ENCODE results near the gene AMPD3.

AMPD3 gene

GRCh38 chr11:10542776-10543175 lies 87.7 kb downstream of the AMPD3 start:
- H3K4me1 ChIP-seq (ENCODE audit: control insufficient read depth in 2 of 2, insufficient read depth in 2 of 2, low read length in 2 of 2) = peaks cover 7 to 13% of the 10 kb centered on the region in 2 donors
- H3K36me3 ChIP-seq (ENCODE audit: control insufficient read depth in 2 of 2, insufficient read depth in 2 of 2, low read length in 2 of 2) = no peaks in the 10 kb centered on the region
- H3K9me3 ChIP-seq (ENCODE audit: control insufficient read depth in 2 of 2, low read length in 2 of 2) = no peaks in the 10 kb centered on the region
- H3K27me3 ChIP-seq (ENCODE audit: control insufficient read depth in 2 of 2, insufficient read depth in 2 of 2, low read length in 2 of 2) = no peaks in the 10 kb centered on the region
- no peak overlapping the region for H3K9ac ChIP-seq (ENCODE audit: low read depth in 1 of 2, low read length in 2 of 2)
- H3K27ac ChIP-seq (ENCODE audit: low read depth in 2 of 2, low read length in 2 of 2) = no peak overlapping the region
- no peak overlapping the region for H3K4me3 ChIP-seq (ENCODE audit: low read length in 2 of 2)

DNA sequence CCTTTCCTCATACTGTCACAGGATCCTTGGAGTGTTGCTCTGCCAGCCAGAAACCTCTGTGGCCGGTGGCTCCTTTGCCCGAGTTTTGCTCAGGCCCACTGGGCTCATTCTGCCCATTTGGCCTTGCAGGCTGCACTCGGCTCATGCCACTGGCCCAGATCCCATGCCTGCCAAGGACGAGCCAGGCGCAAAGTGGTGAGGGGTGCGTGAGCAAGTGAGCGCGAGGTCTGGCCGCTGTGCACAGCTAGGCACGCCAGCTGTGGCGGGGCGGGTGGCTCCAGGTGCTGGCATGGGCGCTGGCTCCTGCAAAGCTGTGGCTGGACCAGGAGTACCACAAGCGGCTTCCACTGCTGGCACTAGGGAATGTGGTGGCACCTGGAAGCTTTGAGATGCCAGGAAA lies 88.7 kb downstream of the AMPD3 start:
- Histone ChIP-seq H3K27ac (ENCODE audit: low read depth in 2 of 2, low read length in 2 of 2) (no peak overlapping the region), H3K36me3 (ENCODE audit: control insufficient read depth in 2 of 2, insufficient read depth in 2 of 2, low read length in 2 of 2) (no peaks in the 10 kb centered on the region), H3K9ac (ENCODE audit: low read depth in 1 of 2, low read length in 2 of 2) (no peak overlapping the region), H3K9me3 (ENCODE audit: control insufficient read depth in 2 of 2, low read length in 2 of 2) (no peaks in the 10 kb centered on the region), H3K4me1 (ENCODE audit: control insufficient read depth in 2 of 2, insufficient read depth in 2 of 2, low read length in 2 of 2) (peaks cover 7 to 13% of the 10 kb centered on the region in 2 donors), H3K27me3 (ENCODE audit: control insufficient read depth in 2 of 2, insufficient read depth in 2 of 2, low read length in 2 of 2) (no peaks in the 10 kb centered on the region), H3K4me3 (ENCODE audit: low read length in 2 of 2) (no peak overlapping the region)

DNA sequence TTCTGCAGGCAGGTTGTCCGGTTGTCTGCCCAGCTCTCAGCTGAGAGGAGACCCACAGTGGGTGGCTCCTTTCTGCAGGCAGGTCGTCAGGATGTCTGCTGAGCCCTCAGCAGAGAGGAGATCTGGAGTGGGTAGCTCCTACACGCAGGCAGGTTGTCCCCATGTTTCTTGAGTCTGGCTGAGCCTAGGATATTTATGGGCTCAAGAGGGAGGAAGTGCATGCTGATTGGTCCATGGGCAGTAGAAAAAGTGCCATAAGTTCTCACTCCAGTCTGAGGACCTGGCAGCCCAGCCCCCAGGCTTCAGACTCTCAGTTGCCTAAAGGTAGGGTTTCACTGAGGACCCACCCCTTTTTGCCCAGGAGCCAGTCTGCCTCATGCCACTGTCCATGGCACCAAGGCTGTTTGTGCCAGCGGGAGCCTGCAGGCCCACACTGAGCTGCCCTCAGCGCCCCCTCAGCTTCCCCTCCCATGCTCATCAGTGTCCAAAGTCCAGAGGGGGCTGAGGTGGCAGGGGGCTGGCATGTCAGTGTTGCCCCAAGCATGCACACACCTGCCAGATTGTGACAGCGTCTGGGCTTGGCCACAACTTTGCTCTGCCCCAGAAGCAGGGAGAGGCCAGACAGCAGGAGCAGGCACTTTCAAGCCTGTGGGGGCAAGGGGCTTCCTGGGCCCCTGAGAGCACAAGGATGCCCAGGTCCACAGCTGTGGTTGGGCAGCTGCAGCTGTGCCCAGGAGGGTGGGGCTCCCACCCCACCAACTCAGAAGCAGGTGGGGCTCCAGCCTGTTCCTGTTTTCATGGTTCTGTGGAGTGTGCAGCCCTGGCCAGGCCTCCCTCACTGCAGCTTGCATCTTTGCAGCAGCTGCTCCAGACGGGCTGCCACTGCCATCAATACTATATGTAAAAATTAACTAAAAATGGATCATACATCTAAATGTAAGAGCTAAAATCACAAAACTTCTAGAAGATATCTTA lies 89.7 kb downstream of the AMPD3 start:
- no peak overlapping the region for H3K4me3 ChIP-seq (ENCODE audit: low read length in 2 of 2)
- peaks cover 6 to 11% of the 10 kb centered on the region in 2 donors for H3K4me1 ChIP-seq (ENCODE audit: control insufficient read depth in 2 of 2, insufficient read depth in 2 of 2, low read length in 2 of 2)
- H3K36me3 ChIP-seq (ENCODE audit: control insufficient read depth in 2 of 2, insufficient read depth in 2 of 2, low read length in 2 of 2) = no peaks in the 10 kb centered on the region
- H3K27ac ChIP-seq (ENCODE audit: low read depth in 2 of 2, low read length in 2 of 2) = no peak overlapping the region
- no peak overlapping the region for H3K9ac ChIP-seq (ENCODE audit: low read depth in 1 of 2, low read length in 2 of 2)
- H3K27me3 ChIP-seq (ENCODE audit: control insufficient read depth in 2 of 2, insufficient read depth in 2 of 2, low read length in 2 of 2) = no peaks in the 10 kb centered on the region
- no peaks in the 10 kb centered on the region for H3K9me3 ChIP-seq (ENCODE audit: control insufficient read depth in 2 of 2, low read length in 2 of 2)

DNA sequence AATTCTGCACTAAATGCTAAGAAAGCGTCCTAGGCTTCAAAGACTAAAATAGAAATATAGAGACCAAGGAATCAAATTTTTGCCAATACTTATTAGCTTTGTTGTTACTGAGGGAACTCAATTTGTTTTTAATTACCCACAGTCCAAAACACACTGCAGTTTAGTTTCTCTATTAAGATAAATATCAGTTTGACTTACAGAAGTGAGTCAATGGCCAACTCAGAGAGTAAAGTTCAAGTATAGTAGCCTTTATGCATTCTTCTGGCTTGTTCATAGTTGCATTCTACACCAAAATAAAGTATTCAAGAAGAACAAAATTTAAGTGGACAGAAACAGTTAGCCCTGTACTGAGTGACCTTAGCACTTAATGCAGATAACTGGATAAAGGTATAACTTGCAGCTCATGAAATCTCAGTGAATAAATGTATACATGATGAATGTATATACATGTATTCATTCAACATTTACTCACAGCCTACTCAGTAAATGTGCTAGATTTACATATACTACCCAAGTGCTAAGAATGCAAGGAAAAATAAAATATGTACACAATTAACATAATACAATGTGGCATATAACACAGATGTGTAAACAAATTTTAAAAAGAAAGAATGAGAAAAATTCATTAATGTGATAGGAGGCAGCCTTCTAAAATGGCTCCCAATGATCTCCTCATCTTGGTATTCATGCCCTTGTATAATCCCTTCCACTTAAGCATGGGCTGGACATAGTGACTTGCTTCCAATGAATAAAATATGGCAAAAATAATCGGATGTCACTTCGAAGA lies 95.6 kb downstream of the AMPD3 start:
- no peak overlapping the region for H3K9ac ChIP-seq (ENCODE audit: low read depth in 1 of 2, low read length in 2 of 2)
- H3K4me3 ChIP-seq (ENCODE audit: low read length in 2 of 2) = no peak overlapping the region
- no peaks in the 10 kb centered on the region for H3K4me1 ChIP-seq (ENCODE audit: control insufficient read depth in 2 of 2, insufficient read depth in 2 of 2, low read length in 2 of 2)
- H3K27ac ChIP-seq (ENCODE audit: low read depth in 2 of 2, low read length in 2 of 2) = no peak overlapping the region
- no peaks in the 10 kb centered on the region for H3K36me3 ChIP-seq (ENCODE audit: control insufficient read depth in 2 of 2, insufficient read depth in 2 of 2, low read length in 2 of 2)
- H3K27me3 ChIP-seq (ENCODE audit: control insufficient read depth in 2 of 2, insufficient read depth in 2 of 2, low read length in 2 of 2) = no peaks in the 10 kb centered on the region
- no peaks in the 10 kb centered on the region for H3K9me3 ChIP-seq (ENCODE audit: control insufficient read depth in 2 of 2, low read length in 2 of 2)

DNA sequence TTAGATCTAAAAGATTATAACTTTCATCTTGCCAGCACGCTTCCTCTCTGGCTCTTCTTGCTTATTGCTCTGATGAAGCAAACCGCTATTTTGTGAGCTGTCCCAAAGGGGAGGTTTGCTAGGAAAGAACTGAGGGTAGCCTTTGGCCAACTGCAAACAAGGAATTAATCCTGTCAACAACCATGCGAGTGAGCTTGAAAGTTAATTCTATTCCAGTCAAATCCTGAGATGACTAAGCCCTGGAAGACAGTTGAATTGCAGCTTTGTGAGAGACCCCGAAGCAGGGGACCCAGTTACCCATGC lies 96.2 kb downstream of the AMPD3 start:
- Histone ChIP-seq H3K9ac (ENCODE audit: low read depth in 1 of 2, low read length in 2 of 2) (no peak overlapping the region), H3K4me1 (ENCODE audit: control insufficient read depth in 2 of 2, insufficient read depth in 2 of 2, low read length in 2 of 2) (no peaks in the 10 kb centered on the region), H3K27ac (ENCODE audit: low read depth in 2 of 2, low read length in 2 of 2) (no peak overlapping the region), H3K9me3 (ENCODE audit: control insufficient read depth in 2 of 2, low read length in 2 of 2) (no peaks in the 10 kb centered on the region), H3K27me3 (ENCODE audit: control insufficient read depth in 2 of 2, insufficient read depth in 2 of 2, low read length in 2 of 2) (no peaks in the 10 kb centered on the region), H3K36me3 (ENCODE audit: control insufficient read depth in 2 of 2, insufficient read depth in 2 of 2, low read length in 2 of 2) (no peaks in the 10 kb centered on the region), H3K4me3 (ENCODE audit: low read length in 2 of 2) (no peak overlapping the region)

DNA sequence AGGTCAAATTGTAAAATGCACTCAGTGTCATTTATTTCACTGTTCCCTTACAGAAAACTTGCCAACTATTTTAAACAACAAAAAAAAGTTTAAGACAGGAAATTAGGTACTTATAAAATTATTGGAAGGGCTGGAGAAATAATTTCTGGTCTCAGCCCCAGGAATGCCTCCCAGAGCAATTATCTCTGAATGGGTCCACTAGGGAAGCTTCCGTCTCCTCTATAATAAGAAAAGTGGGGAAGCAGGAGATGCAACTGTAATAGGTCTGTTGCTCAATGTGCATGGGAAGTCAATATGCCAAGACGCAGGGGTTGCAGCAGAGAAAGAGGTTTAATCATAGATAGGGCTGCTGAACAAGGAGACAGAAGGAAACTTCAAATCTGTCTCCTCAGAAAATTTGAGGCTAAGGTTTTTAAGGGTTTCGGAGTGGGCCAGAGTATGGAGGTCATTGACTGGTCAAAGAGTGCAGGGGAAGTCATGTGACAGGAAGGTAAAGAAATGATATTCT lies 96.8 kb downstream of the AMPD3 start:
- no peaks in the 10 kb centered on the region for H3K36me3 ChIP-seq (ENCODE audit: control insufficient read depth in 2 of 2, insufficient read depth in 2 of 2, low read length in 2 of 2)
- no peak overlapping the region for H3K4me3 ChIP-seq (ENCODE audit: low read length in 2 of 2)
- no peaks in the 10 kb centered on the region for H3K9me3 ChIP-seq (ENCODE audit: control insufficient read depth in 2 of 2, low read length in 2 of 2)
- H3K4me1 ChIP-seq (ENCODE audit: control insufficient read depth in 2 of 2, insufficient read depth in 2 of 2, low read length in 2 of 2) = no peaks in the 10 kb centered on the region
- H3K9ac ChIP-seq (ENCODE audit: low read depth in 1 of 2, low read length in 2 of 2) = no peak overlapping the region
- H3K27me3 ChIP-seq (ENCODE audit: control insufficient read depth in 2 of 2, insufficient read depth in 2 of 2, low read length in 2 of 2) = no peaks in the 10 kb centered on the region
- H3K27ac ChIP-seq (ENCODE audit: low read depth in 2 of 2, low read length in 2 of 2) = no peak overlapping the region

DNA sequence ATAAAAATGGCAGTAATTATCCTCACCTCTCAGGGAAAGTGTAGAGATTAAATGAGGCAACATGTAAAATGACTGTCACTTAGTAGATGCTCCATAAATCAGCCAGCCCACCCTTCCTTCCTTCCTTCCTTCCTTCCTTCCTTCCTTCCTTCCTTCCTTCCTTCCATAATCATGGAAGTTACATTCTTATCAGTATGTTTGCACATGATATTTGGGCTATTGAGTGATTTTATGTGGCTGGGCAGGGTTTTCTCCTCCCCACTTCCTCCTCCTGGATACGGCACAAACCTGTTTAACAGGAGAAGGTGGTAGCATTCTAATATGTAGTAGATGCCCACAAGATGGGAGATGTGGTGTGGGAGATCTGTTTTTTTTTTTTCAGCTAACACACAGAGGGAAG lies 101.5 kb downstream of the AMPD3 start:
- Histone ChIP-seq H3K4me3 (ENCODE audit: low read length in 2 of 2) (no peak overlapping the region), H3K27ac (ENCODE audit: low read depth in 2 of 2, low read length in 2 of 2) (no peak overlapping the region), H3K27me3 (ENCODE audit: control insufficient read depth in 2 of 2, insufficient read depth in 2 of 2, low read length in 2 of 2) (no peaks in the 10 kb centered on the region), H3K36me3 (ENCODE audit: control insufficient read depth in 2 of 2, insufficient read depth in 2 of 2, low read length in 2 of 2) (no peaks in the 10 kb centered on the region), H3K4me1 (ENCODE audit: control insufficient read depth in 2 of 2, insufficient read depth in 2 of 2, low read length in 2 of 2) (no peaks in the 10 kb centered on the region), H3K9me3 (ENCODE audit: control insufficient read depth in 2 of 2, low read length in 2 of 2) (no peaks in the 10 kb centered on the region), H3K9ac (ENCODE audit: low read depth in 1 of 2, low read length in 2 of 2) (no peak overlapping the region)
